GM23338 (cell line): ENCODE measurements around the gene PDZD7. TPM values are rescaled to one million over a fixed set of nuclear protein-coding genes. Genes with fewer than 3 reads are reported as not detected.

Source experiments
- ATAC-seq: fragments of 200-7000 bp; cut with Tn5 transposase; 3 replicates; pipeline ENCODE4 v1.9.1; 2020
- DNase-seq: peaks from one replicate; pipeline ENCODE4 v3.0.0-alpha.2; 2015; ENCODE audit warnings: low spot score
- H2AFZ ChIP-seq: fragments of 200-600 bp; sonication (generic); 2 replicates; pipeline ENCODE4 v1.8.0; 2016; ENCODE audit warnings: antibody characterized with exemption, mild to moderate bottlenecking, moderate library complexity
- H3F3A ChIP-seq: fragments of 200-600 bp; sonication (generic); replicated peaks from 2 replicates; pipeline ENCODE4 v1.8.0; 2017; ENCODE audit warnings: antibody characterized with exemption, mixed run types, low read depth
- H3K27ac ChIP-seq: fragments of 200-600 bp; sonication (generic); 2 replicates; pipeline ENCODE4 v1.6.1; 2016; ENCODE audit warnings: low read depth
- H3K27me3 ChIP-seq: fragments of 200-600 bp; sonication (generic); 2 replicates; pipeline ENCODE4 v1.8.0; 2016; ENCODE audit warnings: mild to moderate bottlenecking, mixed run types, moderate library complexity; ENCODE audit not compliant: insufficient read depth
- H3K36me3 ChIP-seq: fragments of 200-600 bp; sonication (generic); 2 replicates; pipeline ENCODE4 v1.8.0; 2016; ENCODE audit warnings: mild to moderate bottlenecking; ENCODE audit not compliant: insufficient read depth
- H3K4me1 ChIP-seq: fragments of 200-600 bp; sonication (generic); 2 replicates; pipeline ENCODE4 v1.8.0; 2016; ENCODE audit warnings: mild to moderate bottlenecking, moderate library complexity; ENCODE audit not compliant: insufficient read depth
- H3K4me2 ChIP-seq: fragments of 200-600 bp; sonication (generic); 2 replicates; pipeline ENCODE4 v1.7.1; 2017; ENCODE audit warnings: mixed run types
- H3K4me3 ChIP-seq: fragments of 200-600 bp; sonication (generic); 2 replicates; pipeline ENCODE4 v1.6.1; 2016; ENCODE audit warnings: mixed run types
- H3K79me2 ChIP-seq: fragments of 200-600 bp; sonication (generic); replicated peaks from 2 replicates; pipeline ENCODE4 v1.8.0; 2017; ENCODE audit warnings: mild to moderate bottlenecking; ENCODE audit not compliant: insufficient read depth
- H3K9me2 ChIP-seq: fragments of 200-600 bp; sonication (generic); 2 replicates; pipeline ENCODE4 v1.8.0; 2017; ENCODE audit not compliant: insufficient read depth
- H4K20me1 ChIP-seq: fragments of 200-600 bp; sonication (generic); replicated peaks from 2 replicates; pipeline ENCODE4 v1.8.0; 2017; ENCODE audit warnings: mild to moderate bottlenecking; ENCODE audit not compliant: insufficient read depth
- H3K27ac Mint-ChIP-seq: 2 replicates; pipeline ENCODE4 v1.8.0; 2020; ENCODE audit warnings: inconsistent platforms, mild to moderate bottlenecking, moderate library complexity, mixed read lengths
- H3K27me3 Mint-ChIP-seq: 3 replicates; pipeline ENCODE4 v1.8.0; 2022; ENCODE audit warnings: low read depth, mild to moderate bottlenecking, moderate library complexity, mixed read lengths, inconsistent platforms; ENCODE audit not compliant: insufficient read depth, poor library complexity
- H3K36me3 Mint-ChIP-seq: 3 replicates; pipeline ENCODE4 v1.8.0; 2021; ENCODE audit warnings: low read depth, mild to moderate bottlenecking, inconsistent platforms, moderate library complexity, mixed read lengths
- H3K4me1 Mint-ChIP-seq: 3 replicates; pipeline ENCODE4 v1.8.0; 2020; ENCODE audit warnings: mild to moderate bottlenecking, inconsistent platforms, mixed read lengths
- H3K4me3 Mint-ChIP-seq: 3 replicates; pipeline ENCODE4 v1.8.0; 2021; ENCODE audit warnings: moderate library complexity, mild to moderate bottlenecking, inconsistent platforms, mixed read lengths
- H3K9me3 Mint-ChIP-seq: 3 replicates; pipeline ENCODE4 v1.8.0; 2020; ENCODE audit warnings: moderate library complexity, mild to moderate bottlenecking, inconsistent platforms, mixed read lengths
- CREB1 ChIP-seq: fragments of 250-450 bp; sonication (Bioruptor Pico); IDR thresholded peaks from 2 replicates; pipeline ENCODE4 v1.5.0; 2020; ENCODE audit warnings: low read depth, mild to moderate bottlenecking, moderate library complexity
- CTCF ChIP-seq, 2 experiments: fragments of 200-600 bp in 1 of 2; sonication (generic) in 1 of 2; conservative IDR thresholded peaks; 2 replicates each; pipeline versions ENCODE4 v1.5.1 to v1.6.1; 2016 to 2017; ENCODE audit warnings: antibody characterized with exemption in 2 of 2, low read depth in 2 of 2, mild to moderate bottlenecking in 2 of 2, moderate library complexity in 1 of 2
- ETS1 ChIP-seq: IDR thresholded peaks from 2 replicates; pipeline ENCODE4 v1.6.1; 2016; ENCODE audit warnings: antibody characterized with exemption
- EZH2 ChIP-seq: fragments of 200-600 bp; sonication (generic); IDR thresholded peaks from one replicate; pipeline ENCODE4 v1.8.0; 2017; ENCODE audit warnings: antibody characterized with exemption, mild to moderate bottlenecking, low read depth; ENCODE audit not compliant: unreplicated experiment
- EZH2phosphoT487 ChIP-seq: fragments of 200-600 bp; sonication (generic); IDR thresholded peaks from one replicate; pipeline ENCODE4 v1.8.1; 2018; ENCODE audit warnings: antibody characterized with exemption; ENCODE audit not compliant: unreplicated experiment
- JUNB ChIP-seq: IDR thresholded peaks from one replicate; pipeline ENCODE4 v1.6.1; 2016; ENCODE audit warnings: antibody characterized with exemption; ENCODE audit not compliant: unreplicated experiment
- NANOG ChIP-seq: IDR thresholded peaks from 2 replicates; pipeline ENCODE4 v1.6.1; 2016; ENCODE audit warnings: antibody characterized with exemption, borderline replicate concordance
- POLR2AphosphoS5 ChIP-seq: IDR thresholded peaks from 2 replicates; pipeline ENCODE4 v1.6.1; 2016; ENCODE audit warnings: antibody characterized with exemption, low read depth
- STAT1 ChIP-seq: IDR thresholded peaks from one replicate; pipeline ENCODE4 v1.6.1; 2016; ENCODE audit warnings: antibody characterized with exemption; ENCODE audit not compliant: unreplicated experiment
- ZNF114 ChIP-seq: fragments of 250-450 bp; sonication (Bioruptor Pico); IDR thresholded peaks from 2 replicates; pipeline ENCODE4 v1.5.0; 2020; ENCODE audit warnings: mild to moderate bottlenecking, moderate library complexity
- ZNF331 ChIP-seq: fragments of 250-450 bp; sonication (Bioruptor Pico); IDR thresholded peaks from 2 replicates; pipeline ENCODE4 v1.5.0; 2020; ENCODE audit warnings: low read depth, mild to moderate bottlenecking, moderate library complexity
- polyA plus RNA-seq: library from polyadenylated mRNA; unstranded; fragments of >200 nt; fragmentation: Nextera tagmentation; extraction: Ambion mirVana; gene quantifications from 2 replicates; pipeline ENCODE4 v1.2.1, GENCODE V29; 2016
- total RNA-seq: library from RNA; depleted of rRNA; stranded (reverse); fragments of >200 nt; shearing (Covaris generic); gene quantifications from 2 replicates; pipeline ENCODE4 v1.2.3, GENCODE V29; 2014
- TF ChIP-seq, protein P1 (sequence below): fragments of 250-450 bp; sonication (Bioruptor Pico); IDR thresholded peaks from 2 replicates; pipeline ENCODE4 v1.5.0; 2020; ENCODE audit warnings: mild to moderate bottlenecking, moderate library complexity
- TF ChIP-seq, protein P2 (sequence below): IDR thresholded peaks from one replicate; pipeline ENCODE4 v1.6.1; 2018; ENCODE audit warnings: antibody characterized with exemption; ENCODE audit not compliant: unreplicated experiment

Gene PDZD7
- total and polyA plus RNA-seq, 2 experiments from 2014 or later = 1.7 to 2.3 TPM

GRCh38 chr10:100968863-100969186 lies 62.1 kb downstream of the PDZD7 start:
- H2AFZ ChIP-seq = peak overlapping the region; percentile 98
- 0 out of 2 replicates have a peak, but pooled peaks cover 4% of the 10 kb centered on the region for H4K20me1 ChIP-seq
- peak overlapping the region; percentile 92 for H3K4me2 ChIP-seq
- Mint-ChIP-seq H3K27ac (no peak overlapping the region), H3K27me3 (peaks cover 15% of the 10 kb centered on the region), H3K4me3 (peak overlapping the region; percentile 77), H3K9me3 (no peaks in the 10 kb centered on the region), H3K36me3 (0 out of 3 replicates have a peak, but pooled peaks cover 3% of the 10 kb centered on the region), H3K4me1 (peaks cover 32% of the 10 kb centered on the region)
- peak overlapping the region; percentile 92 for H3K4me3 ChIP-seq
- no peak overlapping the region for H3K27ac ChIP-seq
- H3K9me2 ChIP-seq = no peaks in the 10 kb centered on the region
- TF ChIP-seq ZNF331 = no peak
- TF ChIP-seq EZH2phosphoT487 = no peak
- no peak for TF ChIP-seq NANOG
- no peak for TF ChIP-seq STAT1
- TF ChIP-seq ETS1 = no peak
- TF ChIP-seq, protein P1, sequence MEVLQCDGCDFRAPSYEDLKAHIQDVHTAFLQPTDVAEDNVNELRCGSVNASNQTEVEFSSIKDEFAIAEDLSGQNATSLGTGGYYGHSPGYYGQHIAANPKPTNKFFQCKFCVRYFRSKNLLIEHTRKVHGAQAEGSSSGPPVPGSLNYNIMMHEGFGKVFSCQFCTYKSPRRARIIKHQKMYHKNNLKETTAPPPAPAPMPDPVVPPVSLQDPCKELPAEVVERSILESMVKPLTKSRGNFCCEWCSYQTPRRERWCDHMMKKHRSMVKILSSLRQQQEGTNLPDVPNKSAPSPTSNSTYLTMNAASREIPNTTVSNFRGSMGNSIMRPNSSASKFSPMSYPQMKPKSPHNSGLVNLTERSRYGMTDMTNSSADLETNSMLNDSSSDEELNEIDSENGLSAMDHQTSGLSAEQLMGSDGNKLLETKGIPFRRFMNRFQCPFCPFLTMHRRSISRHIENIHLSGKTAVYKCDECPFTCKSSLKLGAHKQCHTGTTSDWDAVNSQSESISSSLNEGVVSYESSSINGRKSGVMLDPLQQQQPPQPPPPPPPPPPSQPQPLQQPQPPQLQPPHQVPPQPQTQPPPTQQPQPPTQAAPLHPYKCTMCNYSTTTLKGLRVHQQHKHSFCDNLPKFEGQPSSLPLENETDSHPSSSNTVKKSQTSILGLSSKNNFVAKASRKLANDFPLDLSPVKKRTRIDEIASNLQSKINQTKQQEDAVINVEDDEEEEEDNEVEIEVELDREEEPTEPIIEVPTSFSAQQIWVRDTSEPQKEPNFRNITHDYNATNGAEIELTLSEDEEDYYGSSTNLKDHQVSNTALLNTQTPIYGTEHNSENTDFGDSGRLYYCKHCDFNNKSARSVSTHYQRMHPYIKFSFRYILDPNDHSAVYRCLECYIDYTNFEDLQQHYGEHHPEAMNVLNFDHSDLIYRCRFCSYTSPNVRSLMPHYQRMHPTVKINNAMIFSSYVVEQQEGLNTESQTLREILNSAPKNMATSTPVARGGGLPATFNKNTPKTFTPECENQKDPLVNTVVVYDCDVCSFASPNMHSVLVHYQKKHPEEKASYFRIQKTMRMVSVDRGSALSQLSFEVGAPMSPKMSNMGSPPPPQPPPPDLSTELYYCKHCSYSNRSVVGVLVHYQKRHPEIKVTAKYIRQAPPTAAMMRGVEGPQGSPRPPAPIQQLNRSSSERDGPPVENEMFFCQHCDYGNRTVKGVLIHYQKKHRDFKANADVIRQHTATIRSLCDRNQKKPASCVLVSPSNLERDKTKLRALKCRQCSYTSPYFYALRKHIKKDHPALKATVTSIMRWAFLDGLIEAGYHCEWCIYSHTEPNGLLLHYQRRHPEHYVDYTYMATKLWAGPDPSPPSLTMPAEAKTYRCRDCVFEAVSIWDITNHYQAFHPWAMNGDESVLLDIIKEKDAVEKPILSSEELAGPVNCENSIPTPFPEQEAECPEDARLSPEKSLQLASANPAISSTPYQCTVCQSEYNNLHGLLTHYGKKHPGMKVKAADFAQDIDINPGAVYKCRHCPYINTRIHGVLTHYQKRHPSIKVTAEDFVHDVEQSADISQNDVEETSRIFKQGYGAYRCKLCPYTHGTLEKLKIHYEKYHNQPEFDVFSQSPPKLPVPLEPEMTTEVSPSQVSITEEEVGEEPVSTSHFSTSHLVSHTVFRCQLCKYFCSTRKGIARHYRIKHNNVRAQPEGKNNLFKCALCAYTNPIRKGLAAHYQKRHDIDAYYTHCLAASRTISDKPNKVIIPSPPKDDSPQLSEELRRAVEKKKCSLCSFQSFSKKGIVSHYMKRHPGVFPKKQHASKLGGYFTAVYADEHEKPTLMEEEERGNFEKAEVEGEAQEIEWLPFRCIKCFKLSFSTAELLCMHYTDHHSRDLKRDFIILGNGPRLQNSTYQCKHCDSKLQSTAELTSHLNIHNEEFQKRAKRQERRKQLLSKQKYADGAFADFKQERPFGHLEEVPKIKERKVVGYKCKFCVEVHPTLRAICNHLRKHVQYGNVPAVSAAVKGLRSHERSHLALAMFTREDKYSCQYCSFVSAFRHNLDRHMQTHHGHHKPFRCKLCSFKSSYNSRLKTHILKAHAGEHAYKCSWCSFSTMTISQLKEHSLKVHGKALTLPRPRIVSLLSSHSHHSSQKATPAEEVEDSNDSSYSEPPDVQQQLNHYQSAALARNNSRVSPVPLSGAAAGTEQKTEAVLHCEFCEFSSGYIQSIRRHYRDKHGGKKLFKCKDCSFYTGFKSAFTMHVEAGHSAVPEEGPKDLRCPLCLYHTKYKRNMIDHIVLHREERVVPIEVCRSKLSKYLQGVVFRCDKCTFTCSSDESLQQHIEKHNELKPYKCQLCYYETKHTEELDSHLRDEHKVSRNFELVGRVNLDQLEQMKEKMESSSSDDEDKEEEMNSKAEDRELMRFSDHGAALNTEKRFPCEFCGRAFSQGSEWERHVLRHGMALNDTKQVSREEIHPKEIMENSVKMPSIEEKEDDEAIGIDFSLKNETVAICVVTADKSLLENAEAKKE (CRISPR knock-in tag) = no peak
- TF ChIP-seq, protein P2, sequence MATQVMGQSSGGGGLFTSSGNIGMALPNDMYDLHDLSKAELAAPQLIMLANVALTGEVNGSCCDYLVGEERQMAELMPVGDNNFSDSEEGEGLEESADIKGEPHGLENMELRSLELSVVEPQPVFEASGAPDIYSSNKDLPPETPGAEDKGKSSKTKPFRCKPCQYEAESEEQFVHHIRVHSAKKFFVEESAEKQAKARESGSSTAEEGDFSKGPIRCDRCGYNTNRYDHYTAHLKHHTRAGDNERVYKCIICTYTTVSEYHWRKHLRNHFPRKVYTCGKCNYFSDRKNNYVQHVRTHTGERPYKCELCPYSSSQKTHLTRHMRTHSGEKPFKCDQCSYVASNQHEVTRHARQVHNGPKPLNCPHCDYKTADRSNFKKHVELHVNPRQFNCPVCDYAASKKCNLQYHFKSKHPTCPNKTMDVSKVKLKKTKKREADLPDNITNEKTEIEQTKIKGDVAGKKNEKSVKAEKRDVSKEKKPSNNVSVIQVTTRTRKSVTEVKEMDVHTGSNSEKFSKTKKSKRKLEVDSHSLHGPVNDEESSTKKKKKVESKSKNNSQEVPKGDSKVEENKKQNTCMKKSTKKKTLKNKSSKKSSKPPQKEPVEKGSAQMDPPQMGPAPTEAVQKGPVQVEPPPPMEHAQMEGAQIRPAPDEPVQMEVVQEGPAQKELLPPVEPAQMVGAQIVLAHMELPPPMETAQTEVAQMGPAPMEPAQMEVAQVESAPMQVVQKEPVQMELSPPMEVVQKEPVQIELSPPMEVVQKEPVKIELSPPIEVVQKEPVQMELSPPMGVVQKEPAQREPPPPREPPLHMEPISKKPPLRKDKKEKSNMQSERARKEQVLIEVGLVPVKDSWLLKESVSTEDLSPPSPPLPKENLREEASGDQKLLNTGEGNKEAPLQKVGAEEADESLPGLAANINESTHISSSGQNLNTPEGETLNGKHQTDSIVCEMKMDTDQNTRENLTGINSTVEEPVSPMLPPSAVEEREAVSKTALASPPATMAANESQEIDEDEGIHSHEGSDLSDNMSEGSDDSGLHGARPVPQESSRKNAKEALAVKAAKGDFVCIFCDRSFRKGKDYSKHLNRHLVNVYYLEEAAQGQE = no peak
- TF ChIP-seq EZH2 = no peak
- no peak for TF ChIP-seq ZNF114 (CRISPR knock-in tag)
- TF ChIP-seq CTCF (conservative IDR thresholded peaks at IDR 0.05; ENCODE audit: low read depth in 2 of 2) = no peak
- TF ChIP-seq POLR2AphosphoS5 = no peak
- no peak for TF ChIP-seq CREB1
- TF ChIP-seq JUNB = no peak
- ATAC-seq (peak; percentile 32; the same call in 2 of the 3 replicates), DNase-seq (no peak)
- peaks cover 5% of the 10 kb centered on the region; the same call in 1 of the 2 replicates for H3F3A ChIP-seq
- H3K79me2 ChIP-seq = no peaks in the 10 kb centered on the region
- peaks cover 26% of the 10 kb centered on the region for H3K4me1 ChIP-seq
- H3K36me3 ChIP-seq = no peaks in the 10 kb centered on the region
- no peaks in the 10 kb centered on the region for H3K27me3 ChIP-seq
